Progenitor cell of endocrine pancreas (in vitro differentiated cells): Measurements from ENCODE around the gene OR10A6. TPM values are rescaled to one million over a fixed set of nuclear protein-coding genes. Genes with fewer than 3 reads are reported as not detected.

ENCODE experiments used
- DNase-seq: peaks from one replicate; pipeline ENCODE4 v3.0.0; 2021; ENCODE audit warnings: low spot score; ENCODE audit not compliant: unreplicated experiment
- H3K27ac Mint-ChIP-seq: 2 replicates; pipeline ENCODE4 v1.8.0; 2021; ENCODE audit warnings: mild to moderate bottlenecking, moderate library complexity, mixed read lengths
- H3K27me3 Mint-ChIP-seq: 2 replicates; pipeline ENCODE4 v1.8.0; 2021; ENCODE audit warnings: mixed read lengths
- H3K36me3 Mint-ChIP-seq: 2 replicates; pipeline ENCODE4 v1.8.0; 2022; ENCODE audit warnings: mixed read lengths; ENCODE audit not compliant: insufficient read depth
- H3K4me1 Mint-ChIP-seq: 2 replicates; pipeline ENCODE4 v1.8.0; 2021; ENCODE audit warnings: low read depth, mixed read lengths
- H3K4me3 Mint-ChIP-seq: 2 replicates; pipeline ENCODE4 v1.8.0; 2021; ENCODE audit warnings: low read depth, mild to moderate bottlenecking, moderate library complexity, mixed read lengths
- H3K9me3 Mint-ChIP-seq: 2 replicates; pipeline ENCODE4 v1.8.0; 2021; ENCODE audit warnings: low read depth, mixed read lengths
- CTCF ChIP-seq: fragments of 200-600 bp; sonication (generic); IDR thresholded peaks from one replicate; pipeline ENCODE4 v1.5.0; 2021; ENCODE audit warnings: antibody characterized with exemption, mild to moderate bottlenecking; ENCODE audit not compliant: unreplicated experiment
- total RNA-seq: library from RNA; stranded (reverse); gene quantifications from 2 replicates; pipeline ENCODE4 v1.2.1, GENCODE V29; 2021

OR10A6 gene
- total RNA-seq, 1 donor from 2014 or later: not detected

- Mint-ChIP-seq H3K27me3 (no peaks in the 10 kb centered on the region), H3K9me3 (no peaks in the 10 kb centered on the region), H3K4me3 (no peak overlapping the region), H3K27ac (no peak overlapping the region), H3K36me3 (no peaks in the 10 kb centered on the region), H3K4me1 (peaks cover 19% of the 10 kb centered on the region)
- no peak for DNase-seq
- no peak for TF ChIP-seq CTCF
These were observed 29.7 kb downstream of the OR10A6 start for GRCh38 chr11:7901319-7901854.

GRCh38 chr11:7900686-7901085 lies 30.4 kb downstream of the OR10A6 start:
- no peak overlapping the region for H3K4me3 Mint-ChIP-seq
- peaks cover 12% of the 10 kb centered on the region for H3K4me1 Mint-ChIP-seq
- H3K9me3 Mint-ChIP-seq: no peaks in the 10 kb centered on the region
- DNase-seq: no peak
- H3K27me3 Mint-ChIP-seq: no peaks in the 10 kb centered on the region
- H3K27ac Mint-ChIP-seq: no peak overlapping the region
- H3K36me3 Mint-ChIP-seq: no peaks in the 10 kb centered on the region
- TF ChIP-seq CTCF: no peak

- peaks cover 9% of the 10 kb centered on the region for H3K4me1 Mint-ChIP-seq
- no peaks in the 10 kb centered on the region for H3K27me3 Mint-ChIP-seq
- H3K9me3 Mint-ChIP-seq: no peaks in the 10 kb centered on the region
- TF ChIP-seq CTCF: no peak
- no peak overlapping the region for H3K4me3 Mint-ChIP-seq
- no peak overlapping the region for H3K27ac Mint-ChIP-seq
- DNase-seq: no peak
- H3K36me3 Mint-ChIP-seq: no peaks in the 10 kb centered on the region
These were observed 31.6 kb downstream of the OR10A6 start for GRCh38 chr11:7899418-7899817.

- DNase-seq: no peak
- no peak overlapping the region for H3K27ac Mint-ChIP-seq
- no peak overlapping the region for H3K4me3 Mint-ChIP-seq
- no peaks in the 10 kb centered on the region for H3K27me3 Mint-ChIP-seq
- no peaks in the 10 kb centered on the region for H3K9me3 Mint-ChIP-seq
- TF ChIP-seq CTCF: no peak
- no peaks in the 10 kb centered on the region for H3K36me3 Mint-ChIP-seq
- peaks cover 10% of the 10 kb centered on the region for H3K4me1 Mint-ChIP-seq
These were observed 32.3 kb downstream of the OR10A6 start for GRCh38 chr11:7898666-7899283.

GRCh38 chr11:7896009-7896785 lies 34.9 kb downstream of the OR10A6 start:
- no peaks in the 10 kb centered on the region for H3K9me3 Mint-ChIP-seq
- peaks cover 7% of the 10 kb centered on the region for H3K4me1 Mint-ChIP-seq
- no peak for DNase-seq
- TF ChIP-seq CTCF: no peak
- no peak overlapping the region for H3K4me3 Mint-ChIP-seq
- H3K36me3 Mint-ChIP-seq: no peaks in the 10 kb centered on the region
- no peak overlapping the region for H3K27ac Mint-ChIP-seq
- H3K27me3 Mint-ChIP-seq: no peaks in the 10 kb centered on the region
